ENCODE data around the gene RPP40.
"Not testable (repeated sequence)": the region's sequence is repeated elsewhere in the genome, so short reads cannot be mapped to it uniquely, and the experiment has no call there.

The RPP40 gene

GRCh38 chr6:5006222-5006621 lies 2.4 kb upstream of the RPP40 start:
- H3K27me3 ChIP-seq (ENCODE audit: insufficient read depth, poor library complexity, severe bottlenecking): no peaks in the 10 kb centered on the region
- ATAC-seq (ENCODE audit: low read depth) (no peak), DNase-seq (ENCODE audit: low spot score) (no peak)
- no peaks in the 10 kb centered on the region for H3K36me3 ChIP-seq (ENCODE audit: low read depth)
- no peaks in the 10 kb centered on the region for H3K9me3 ChIP-seq (ENCODE audit: severe bottlenecking)
- TF ChIP-seq CTCF (IDR thresholded peaks at IDR 0.05; ENCODE audit: poor library complexity, severe bottlenecking): no peak
- H3K4me1 ChIP-seq (ENCODE audit: insufficient read depth, poor library complexity, severe bottlenecking): no peaks in the 10 kb centered on the region
- H3K27ac ChIP-seq (ENCODE audit: poor library complexity, severe bottlenecking): no peak overlapping the region
- H3K4me3 ChIP-seq (ENCODE audit: severe bottlenecking): no peak overlapping the region

GRCh38 chr6:5005038-5005433 lies 1.2 kb upstream of the RPP40 start:
- not testable (repeated sequence) for H3K4me1 ChIP-seq (ENCODE audit: insufficient read depth, poor library complexity, severe bottlenecking); H3K4me3 ChIP-seq (ENCODE audit: severe bottlenecking); H3K27me3 ChIP-seq (ENCODE audit: insufficient read depth, poor library complexity, severe bottlenecking); ATAC-seq (ENCODE audit: low read depth); H3K27ac ChIP-seq (ENCODE audit: poor library complexity, severe bottlenecking); H3K9me3 ChIP-seq (ENCODE audit: severe bottlenecking); H3K36me3 ChIP-seq (ENCODE audit: low read depth); DNase-seq (ENCODE audit: low spot score)

- Histone ChIP-seq H3K27ac (ENCODE audit: poor library complexity, severe bottlenecking) (peak overlapping the region; percentile 17), H3K4me1 (ENCODE audit: insufficient read depth, poor library complexity, severe bottlenecking) (no peaks in the 10 kb centered on the region), H3K36me3 (ENCODE audit: low read depth) (peaks cover 6% of the 10 kb centered on the region; the same call in 1 of the 2 replicates), H3K4me3 (ENCODE audit: severe bottlenecking) (peak overlapping the region; percentile 46), H3K27me3 (ENCODE audit: insufficient read depth, poor library complexity, severe bottlenecking) (no peaks in the 10 kb centered on the region), H3K9me3 (ENCODE audit: severe bottlenecking) (no peaks in the 10 kb centered on the region)
- TF ChIP-seq CTCF (IDR thresholded peaks at IDR 0.05; ENCODE audit: poor library complexity, severe bottlenecking): no peak
- no peak for DNase-seq (ENCODE audit: low spot score)
- no peak; the same call in 1 of the 3 replicates for ATAC-seq (ENCODE audit: low read depth)
Measured at GRCh38 chr6:5004373-5005037, 668 bp upstream of the RPP40 start.

GRCh38 chr6:4999586-4999985 lies 4.3 kb downstream of the RPP40 start:
- Histone ChIP-seq H3K9me3 (ENCODE audit: severe bottlenecking) (no peaks in the 10 kb centered on the region), H3K4me1 (ENCODE audit: insufficient read depth, poor library complexity, severe bottlenecking) (no peaks in the 10 kb centered on the region), H3K27ac (ENCODE audit: poor library complexity, severe bottlenecking) (no peak overlapping the region), H3K4me3 (ENCODE audit: severe bottlenecking) (no peak overlapping the region), H3K36me3 (ENCODE audit: low read depth) (peaks cover 22% of the 10 kb centered on the region), H3K27me3 (ENCODE audit: insufficient read depth, poor library complexity, severe bottlenecking) (no peaks in the 10 kb centered on the region)
- ATAC-seq (ENCODE audit: low read depth): no peak
- no peak for TF ChIP-seq CTCF (IDR thresholded peaks at IDR 0.05; ENCODE audit: poor library complexity, severe bottlenecking)
- no peak for DNase-seq (ENCODE audit: low spot score)

GRCh38 chr6:4997862-4998261 lies 6.0 kb downstream of the RPP40 start:
- DNase-seq (ENCODE audit: low spot score) (no peak), ATAC-seq (ENCODE audit: low read depth) (no peak)
- Histone ChIP-seq H3K4me3 (ENCODE audit: severe bottlenecking) (no peak overlapping the region), H3K4me1 (ENCODE audit: insufficient read depth, poor library complexity, severe bottlenecking) (no peaks in the 10 kb centered on the region), H3K27me3 (ENCODE audit: insufficient read depth, poor library complexity, severe bottlenecking) (no peaks in the 10 kb centered on the region), H3K9me3 (ENCODE audit: severe bottlenecking) (no peaks in the 10 kb centered on the region), H3K36me3 (ENCODE audit: low read depth) (peaks cover 22% of the 10 kb centered on the region), H3K27ac (ENCODE audit: poor library complexity, severe bottlenecking) (no peak overlapping the region)
- TF ChIP-seq CTCF (IDR thresholded peaks at IDR 0.05; ENCODE audit: poor library complexity, severe bottlenecking): no peak
